ENCODE results near the gene ADRA2C. TPM values are rescaled to one million over a fixed set of nuclear protein-coding genes. Genes with fewer than 3 reads are reported as not detected.

The ADRA2C gene
- total and polyA plus RNA-seq, 10 donors: 9.4 to 42.1 (median 29.1) TPM

GRCh38 chr4:3729188-3729881 is 36.9 kb upstream of the ADRA2C start:
- Histone ChIP-seq H3K4me1 (peaks cover 0 to 8% (median 0%) of the 10 kb centered on the region in 6 donors), H3K27me3 (replicated peaks in 1 of 7) (peaks cover 0 to 57% (median 17%) of the 10 kb centered on the region in 7 donors), H3K4me3 (no peak overlapping the region), H3K27ac (no peak overlapping the region), H3K9me3 (no peaks in the 10 kb centered on the region), H3K36me3 (no peaks in the 10 kb centered on the region)
- 69 to 79% (median 75%) methylated on average over 11 of the region's 11 CpGs for WGBS, 5 donors
- DNase-seq: no peak
- intact Hi-C loops (cut with DNase I; ENCODE audit: low total_unique reads): no loop called here
- TF ChIP-seq POLR2A (IDR thresholded peaks at IDR 0.05) (no peak), POLR2AphosphoS5 (IDR thresholded peaks at IDR 0.05) (no peak), CTCF (IDR thresholded peaks at IDR 0.05 in 8 of 11, conservative IDR thresholded peaks at IDR 0.05 in 3 of 11) (no peak)

- 46 to 61% (median 50%) methylated on average over 3 to 5 of the region's 5 CpGs for WGBS, 5 donors
- intact Hi-C loops (cut with DNase I; ENCODE audit: low total_unique reads): no loop called here
- TF ChIP-seq CTCF (IDR thresholded peaks at IDR 0.05 in 8 of 11, conservative IDR thresholded peaks at IDR 0.05 in 3 of 11) (no peak), POLR2AphosphoS5 (IDR thresholded peaks at IDR 0.05) (no peak), POLR2A (IDR thresholded peaks at IDR 0.05) (no peak)
- Histone ChIP-seq H3K4me3 (no peak overlapping the region), H3K36me3 (no peaks in the 10 kb centered on the region), H3K4me1 (peaks cover 0 to 3% (median 0%) of the 10 kb centered on the region in 6 donors), H3K9me3 (no peaks in the 10 kb centered on the region), H3K27me3 (replicated peaks in 1 of 7) (peaks cover 0 to 52% (median 14%) of the 10 kb centered on the region in 7 donors), H3K27ac (no peak overlapping the region)
- DNase-seq: no peak
These were observed 36.3 kb upstream of the ADRA2C start for GRCh38 chr4:3729882-3730226.

DNA sequence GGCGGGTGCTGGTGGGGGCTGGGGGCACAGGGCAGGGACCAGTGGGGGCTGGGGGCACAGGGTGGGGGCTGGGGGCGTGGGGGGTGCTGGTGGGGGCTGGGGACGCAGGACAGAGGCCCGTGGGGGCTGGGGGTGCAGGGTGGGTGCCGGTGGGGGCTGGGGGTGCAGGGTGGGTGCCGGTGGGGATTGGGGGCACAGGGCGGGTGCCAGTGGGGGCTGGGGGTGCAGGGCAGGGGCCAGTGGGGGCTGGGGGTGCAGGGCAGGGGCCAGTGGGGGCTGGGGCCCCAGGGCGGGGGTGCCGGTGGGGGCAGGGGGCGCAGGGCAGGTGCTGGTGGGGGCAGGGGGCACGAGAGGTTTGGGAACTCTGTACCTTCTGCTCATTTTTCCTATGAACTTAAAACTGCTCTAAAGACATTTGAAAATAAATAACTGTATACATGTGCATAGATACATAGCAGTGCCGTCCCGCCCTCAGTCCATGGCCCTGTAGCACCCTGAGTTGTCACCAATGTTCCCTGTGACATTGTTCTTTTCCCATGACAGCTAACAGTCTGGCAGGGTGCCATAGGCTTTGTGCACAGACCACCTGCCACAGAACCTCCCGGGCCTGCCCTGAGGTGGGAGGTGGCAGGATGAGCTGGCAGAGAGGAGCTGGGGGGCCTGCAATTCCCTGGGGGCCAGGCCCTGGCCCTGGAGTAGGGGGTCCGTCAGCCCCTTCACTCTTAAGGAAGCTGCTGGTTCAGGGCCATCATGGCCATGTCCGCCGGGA is 35.6 kb upstream of the ADRA2C start:
- H3K27ac ChIP-seq: no peak overlapping the region
- H3K36me3 ChIP-seq: no peaks in the 10 kb centered on the region
- H3K4me3 ChIP-seq: no peak overlapping the region
- H3K27me3 ChIP-seq (replicated peaks in 1 of 7): peaks cover 0 to 52% (median 6%) of the 10 kb centered on the region in 7 donors
- WGBS, 5 donors: 82 to 92% (median 84%) methylated on average over 9 to 17 of the region's 17 CpGs
- no peaks in the 10 kb centered on the region for H3K9me3 ChIP-seq
- intact Hi-C loops (cut with DNase I; ENCODE audit: low total_unique reads): no loop called here
- no peak for TF ChIP-seq POLR2A (IDR thresholded peaks at IDR 0.05)
- TF ChIP-seq POLR2AphosphoS5 (IDR thresholded peaks at IDR 0.05): no peak
- no peak for TF ChIP-seq CTCF (IDR thresholded peaks at IDR 0.05 in 8 of 11, conservative IDR thresholded peaks at IDR 0.05 in 3 of 11)
- no peaks in the 10 kb centered on the region for H3K4me1 ChIP-seq
- no peak for DNase-seq

Data from spleen (tissue), 11 donors.